Vein endothelial cell (primary cell): Measurements from ENCODE around the gene TXNDC12. TPM values are rescaled to one million over a fixed set of nuclear protein-coding genes. Genes with fewer than 3 reads are reported as not detected.

ENCODE experiments used
- small RNA-seq: library from RNA; depleted of rRNA; stranded (forward); fragments of <200 nt; gene quantifications from one replicate; pipeline ENCODE3, GENCODE V24; 2012
- total RNA-seq: library from RNA; depleted of rRNA; stranded (reverse); fragments of >200 nt; gene quantifications from 2 replicates; pipeline ENCODE4 v1.2.3, GENCODE V29; 2012

TXNDC12 gene
- 37.3 and 38.9 TPM in 2 replicates for total RNA-seq

DNA sequence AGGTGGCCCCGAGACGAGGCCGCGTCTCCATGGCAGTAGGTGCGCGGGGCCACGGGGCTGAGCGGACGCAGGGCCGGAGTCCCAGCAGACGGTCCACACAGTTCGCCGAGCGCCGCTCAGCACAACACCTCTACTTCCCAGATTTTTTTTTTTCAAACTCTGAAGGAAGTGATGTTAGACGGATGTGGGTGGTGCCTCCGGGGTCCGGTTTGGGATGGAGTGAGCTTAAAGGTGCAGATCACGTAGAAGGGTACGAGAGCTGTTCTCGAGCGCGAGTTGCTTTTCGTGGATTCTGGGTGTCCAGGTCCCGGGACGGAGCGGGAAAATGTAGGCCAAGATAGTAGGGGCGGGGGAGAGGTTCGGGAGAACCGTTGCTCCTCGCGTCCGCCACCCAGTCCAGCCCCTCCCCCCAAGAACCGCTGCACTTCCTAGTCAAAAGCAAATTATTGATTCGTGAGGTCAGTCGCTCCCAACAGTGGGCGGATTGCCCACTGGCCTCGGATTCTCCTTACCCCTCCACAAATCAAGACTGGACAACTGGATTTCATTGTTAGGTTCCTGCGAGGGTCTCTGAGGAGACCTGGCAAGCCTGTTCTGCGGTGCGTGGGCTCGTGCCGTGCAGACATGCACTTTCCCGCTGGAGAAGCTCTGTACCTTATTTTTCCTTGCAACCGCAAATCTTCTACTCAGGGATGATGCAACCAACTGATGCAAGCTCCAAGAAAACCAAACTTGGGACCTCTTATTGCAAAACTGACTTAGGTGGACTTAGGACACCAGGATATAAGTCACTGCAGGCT lies at the start of gene TXNDC12:
Gene TXNDC12, minus strand, starts transcription at position 126 of the 800 bp plus-strand sequence. Its CDS starts 95 bp downstream, at position 31.

GRCh38 chr1:52056163-52056936 lies 1.4 kb upstream of the TXNDC12 start, which contains the start of gene BTF3L4:
Gene BTF3L4 (plus strand): TSS chr1:52056295. CDS start chr1:52059848, 3,553 bp downstream.

DNA sequence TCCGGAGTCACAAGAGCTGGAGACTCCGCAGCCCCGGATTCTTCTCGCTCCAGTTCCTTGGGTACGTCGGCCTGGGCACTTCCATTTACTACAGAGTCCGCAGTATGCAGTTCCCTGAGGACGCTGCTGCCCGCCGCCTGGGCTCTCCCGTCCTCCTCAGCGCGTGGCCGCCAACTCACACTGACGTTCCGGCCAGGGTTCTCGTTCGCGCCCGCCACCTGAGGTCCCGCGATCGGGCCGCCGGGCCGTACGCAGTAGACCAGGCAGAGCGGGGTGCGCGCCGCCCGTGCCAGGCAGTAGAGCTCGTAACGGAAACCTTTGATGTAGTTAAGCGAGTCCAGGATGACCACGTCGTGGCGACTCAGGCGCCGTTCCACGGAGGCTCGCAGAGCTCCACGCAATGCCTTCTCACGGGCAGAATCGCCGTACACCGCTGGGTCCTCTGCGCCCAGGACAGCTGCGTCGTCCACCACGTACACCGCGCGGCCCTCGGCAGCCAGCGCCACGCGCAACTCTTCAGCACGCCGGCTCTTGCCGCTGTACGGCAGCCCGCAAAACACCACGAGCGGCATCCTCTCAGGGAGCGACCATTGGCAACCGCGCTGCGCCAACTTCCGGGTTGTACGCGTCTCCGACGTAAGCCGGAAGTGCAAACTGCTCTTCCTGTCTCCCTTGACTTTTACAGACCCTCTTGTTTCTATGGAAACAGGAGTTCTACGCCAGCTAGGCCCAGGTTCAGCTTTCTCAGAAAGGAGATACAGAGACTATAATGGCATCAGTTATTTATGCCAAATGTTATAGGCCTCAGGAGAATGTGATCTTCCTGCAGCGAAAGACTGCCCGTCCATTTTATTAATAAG lies 21.6 kb downstream of the TXNDC12 start, which contains the start of gene KTI12:
Gene KTI12, minus strand, starts transcription at position 621 of the 860 bp plus-strand sequence. Its CDS starts 49 bp downstream, at position 572.

DNA sequence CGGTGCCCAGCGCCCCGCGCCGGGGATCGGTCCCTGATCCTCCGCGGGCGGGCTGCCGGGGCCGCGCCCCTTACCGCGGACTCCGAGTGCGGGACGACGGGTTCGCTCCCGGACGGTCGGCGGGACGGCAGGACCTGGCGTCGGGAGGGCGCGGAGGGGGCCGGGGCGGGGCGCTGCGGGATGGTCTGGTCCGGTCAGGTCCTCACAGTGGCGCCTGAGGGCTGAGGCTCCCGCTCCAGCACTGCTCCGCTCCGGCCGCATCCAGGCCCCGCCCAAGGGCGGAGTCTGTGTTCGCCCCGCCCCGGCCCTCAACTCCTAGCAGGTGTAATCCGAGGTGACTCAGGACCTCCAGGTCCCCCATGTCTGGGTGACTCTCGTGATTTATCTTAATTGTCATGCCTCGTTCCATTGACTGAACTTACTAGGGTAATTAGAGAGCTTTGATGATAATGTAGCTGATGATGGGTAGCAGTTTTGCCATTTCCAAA lies 64.5 kb downstream of the TXNDC12 start, which contains the start of gene RAB3B:
Gene RAB3B, minus strand, starts transcription at position 223 of the 488 bp plus-strand sequence. CDS start 13,583 bp downstream, outside the sequence.

Small RNA genes lying within 50 kb of the gene (small RNA-seq; reads per million reads assigned to genes)
- not detected for gene RN7SL290P
- not detected for gene RNA5SP48

Other genes starting within 250 kb of the TXNDC12 start
- gene NRDC, start 176.5 kb downstream of the TXNDC12 start, total RNA-seq: 46.4 and 50.9 TPM in 2 replicates
- gene RAB3B, start 64.5 kb downstream of the TXNDC12 start, total RNA-seq: 16.3 and 31.0 TPM in 2 replicates
- 11.0 and 13.1 TPM in 2 replicates for gene KTI12, start 21.4 kb downstream of the TXNDC12 start, total RNA-seq
- 58.5 and 71.2 TPM in 2 replicates for gene BTF3L4, start 1.1 kb upstream of the TXNDC12 start, total RNA-seq
- 28.4 and 30.6 TPM in 2 replicates for gene ZFYVE9, start 86.9 kb upstream of the TXNDC12 start, total RNA-seq